GM12878 (cell line): ENCODE measurements around the gene TRAPPC3L. TPM values are rescaled to one million over a fixed set of nuclear protein-coding genes. Genes with fewer than 3 reads are reported as not detected.

Source experiments
- ATAC-seq: fragments of 200-7000 bp; cut with Tn5 transposase; 3 replicates; pipeline ENCODE4 v1.9.1; 2020; ENCODE audit warnings: mild to moderate bottlenecking, moderate library complexity
- BruUV-seq: library from RNA; stranded (reverse); fragments of 400-500 nt; replicated peaks from 2 replicates; lab custom pipeline; 2021; lab: Mats Ljungman, UMichigan
- CTCF ChIA-PET: fragments of 300-600 bp; sonication (Branson Sonifier 250); formaldehyde crosslinking; extraction: SDS; loops from one replicate; lab custom pipeline; 2021; ENCODE audit warnings: inconsistent platforms; lab: Yijun Ruan, JAX
- POLR2A ChIA-PET: fragments of 350-600 bp; formaldehyde crosslinking; extraction: SDS; loops from one replicate; lab custom pipeline; 2021; ENCODE audit warnings: inconsistent platforms; lab: Charles Lee
- RAD21 ChIA-PET: fragments of 300-600 bp; sonication (Branson Sonifier 250); formaldehyde crosslinking; loops from one replicate; lab custom pipeline; 2023; ENCODE audit warnings: antibody characterized with exemption; ENCODE audit not compliant: unreplicated experiment; lab: Charles Lee
- SMC1A ChIA-PET: fragments of 300-600 bp; sonication (Branson Sonifier 250); formaldehyde crosslinking; loops from one replicate; lab custom pipeline; 2023; ENCODE audit not compliant: unreplicated experiment, uncharacterized antibody; lab: Charles Lee
- DNase-seq: peaks from one replicate; pipeline ENCODE4 v3.0.0-alpha.2; 2011; ENCODE audit warnings: low read depth, low spot score
- FAIRE-seq: peaks from 3 replicates; lab custom pipeline; 2011; peaks lifted over from hg19 to GRCh38; lab: Jason Lieb, UNC
- H2AFZ ChIP-seq: 2 replicates; pipeline ENCODE4 v1.6.0; 2011; ENCODE audit warnings: low read depth, low read length, control low read depth; ENCODE audit not compliant: control insufficient read depth
- H3K27ac ChIP-seq: 2 replicates; pipeline ENCODE4 v1.5.1; 2011; ENCODE audit warnings: control low read depth; ENCODE audit not compliant: control insufficient read depth, insufficient read depth
- H3K27me3 ChIP-seq, 2 experiments: replicated peaks in 1 of 2; 2 replicates each; pipeline versions ENCODE4 v1.6.0 to v1.6.1; 2011; ENCODE audit warnings: low read length in 1 of 2; ENCODE audit not compliant: control insufficient read depth in 2 of 2, insufficient read depth in 2 of 2
- H3K36me3 ChIP-seq, 2 experiments: 2 replicates each; pipeline ENCODE4 v1.5.1; 2011; ENCODE audit warnings: low read length in 1 of 2; ENCODE audit not compliant: control insufficient read depth in 2 of 2, insufficient read depth in 2 of 2
- H3K4me1 ChIP-seq: 2 replicates; pipeline ENCODE4 v1.6.1; 2011; ENCODE audit warnings: mild to moderate bottlenecking, low read length, moderate library complexity, mixed read lengths; ENCODE audit not compliant: control insufficient read depth, insufficient read depth
- H3K4me2 ChIP-seq: 2 replicates; pipeline ENCODE4 v1.6.0; 2011; ENCODE audit warnings: control low read depth; ENCODE audit not compliant: control insufficient read depth, insufficient read depth
- H3K4me3 ChIP-seq: fragments of 200-600 bp; sonication (generic); 2 replicates; pipeline ENCODE4 v1.5.1; 2016
- H3K79me2 ChIP-seq: 2 replicates; pipeline ENCODE4 v1.6.0; 2011; ENCODE audit warnings: low read length; ENCODE audit not compliant: control insufficient read depth, insufficient read depth
- H3K9ac ChIP-seq: 2 replicates; pipeline ENCODE4 v1.8.0; 2011; ENCODE audit warnings: low read length, control low read depth, mixed read lengths; ENCODE audit not compliant: control insufficient read depth, insufficient read depth
- H3K9me3 ChIP-seq: replicated peaks from 3 replicates; pipeline ENCODE4 v1.5.1; 2011; ENCODE audit warnings: mild to moderate bottlenecking, low read length; ENCODE audit not compliant: control insufficient read depth, insufficient read depth
- H4K20me1 ChIP-seq: 2 replicates; pipeline ENCODE4 v1.6.0; 2011; ENCODE audit not compliant: control insufficient read depth, insufficient read depth
- ATF7 ChIP-seq: fragments of 450-650 bp; IDR thresholded peaks from 2 replicates; pipeline ENCODE4 v1.6.1; 2016; ENCODE audit warnings: low read depth, mild to moderate bottlenecking
- BMI1 ChIP-seq: fragments of 450-650 bp; IDR thresholded peaks from 2 replicates; pipeline ENCODE4 v1.6.1; 2016; ENCODE audit warnings: mild to moderate bottlenecking, moderate library complexity, borderline replicate concordance
- EED ChIP-seq: sonication (generic); IDR thresholded peaks from 2 replicates; pipeline ENCODE4 v1.6.1; 2016; ENCODE audit warnings: antibody characterized with exemption, low read depth
- EP300 ChIP-seq, 2 experiments: fragments of 150-350 bp in 1 of 2; IDR thresholded peaks; 2 replicates each; pipeline ENCODE4 v1.6.1; 2011 to 2012; ENCODE audit warnings: low read depth in 2 of 2, low read length in 2 of 2, borderline replicate concordance in 1 of 2, improper control_type of control experiment in 1 of 2, inconsistent platforms in 1 of 2; ENCODE audit not compliant: control insufficient read depth in 1 of 2
- FOXK2 ChIP-seq: fragments of 450-650 bp; IDR thresholded peaks from 2 replicates; pipeline ENCODE4 v1.6.1; 2017; ENCODE audit warnings: mild to moderate bottlenecking, moderate library complexity
- MXI1 ChIP-seq: fragments of 150-350 bp; IDR thresholded peaks from 2 replicates; pipeline ENCODE4 v1.6.1; 2011; ENCODE audit warnings: low read depth, mild to moderate bottlenecking, inconsistent platforms, low read length, improper control_type of control experiment
- NFIC ChIP-seq: IDR thresholded peaks from 2 replicates; pipeline ENCODE4 v1.6.1; 2012; ENCODE audit warnings: low read depth, mild to moderate bottlenecking, inconsistent platforms, low read length, moderate library complexity
- NR2C1 ChIP-seq: fragments of 450-650 bp; IDR thresholded peaks from 2 replicates; pipeline ENCODE4 v1.6.1; 2017; ENCODE audit warnings: antibody characterized with exemption, mild to moderate bottlenecking, moderate library complexity
- SMAD5 ChIP-seq: IDR thresholded peaks from 2 replicates; pipeline ENCODE4 v1.6.1; 2016; ENCODE audit warnings: antibody characterized with exemption, low read depth
- STAT3 ChIP-seq: IDR thresholded peaks from 2 replicates; pipeline ENCODE4 v1.6.1; 2011; ENCODE audit warnings: low read depth, low read length, improper control_type of control experiment
- SUZ12 ChIP-seq: fragments of 200-600 bp; sonication (generic); IDR thresholded peaks from one replicate; pipeline ENCODE4 v1.6.1; 2018; ENCODE audit warnings: antibody characterized with exemption, mild to moderate bottlenecking; ENCODE audit not compliant: unreplicated experiment
- ZBTB4 ChIP-seq: fragments of 450-650 bp; formaldehyde crosslinking; IDR thresholded peaks from 2 replicates; pipeline ENCODE4 v1.4.0; 2022; ENCODE audit warnings: mild to moderate bottlenecking, moderate library complexity
- WGBS: methylation state at CpG from one replicate; pipeline ENCODE4 v1.1.6; 2016; ENCODE audit warnings: low lambda C conversion rate; ENCODE audit not compliant: insufficient replicate concordance, insufficient coverage; ENCODE audit errors: missing lambda C conversion rate; 5-methylcytosine and 5-hydroxymethylcytosine counted together
- in situ Hi-C: fragments of 300-500 bp; cut with MboI; formaldehyde crosslinking; loops from 9 replicates; pipeline ENCODE4 v1.14.3; 2018; ENCODE audit warnings: mixed read lengths
- intact Hi-C: fragments of 100-400 bp; cut with micrococcal nuclease; formaldehyde crosslinking; loops from one replicate; pipeline ENCODE4 v1.14.2; 2022; ENCODE audit not compliant: unreplicated experiment
- polyA plus RNA-seq, 11 experiments: library from polyadenylated mRNA; depleted of rRNA in 4 of 11; unstranded in 6 of 11; stranded (reverse) in 5 of 11; fragments of >200 nt; fragmentation: Nextera tagmentation in 4 of 11; fragmentation: Illumina TruSeq in 1 of 11; extraction: Ambion mirVana in 4 of 11; extraction: Trizol in 1 of 11; gene quantifications; 1 replicate in 1 of 11; 2 replicates in 10 of 11; pipeline versions ENCODE4 v1.2.1 to v1.2.3, GENCODE V29; 2011 to 2016; ENCODE audit warnings: inconsistent platforms in 2 of 11, missing spikeins in 2 of 11, low read depth in 1 of 11
- total RNA-seq, 4 experiments: library from RNA; depleted of rRNA in 3 of 4; stranded (reverse); fragments of >200 nt in 3 of 4; fragmentation: Illumina TruSeq in 1 of 4; extraction: Trizol in 1 of 4; gene quantifications; 2 replicates each; pipeline versions ENCODE4 v1.2.1 to v1.2.3, GENCODE V29; 2013 to 2021

The TRAPPC3L gene
- total and polyA plus RNA-seq, 10 of the 15 experiments (the other 5 are each of a cell fraction or from before 2014, with no cell fraction given) = not detected

- Histone ChIP-seq H3K4me1 (peaks cover 17% of the 10 kb centered on the region), H3K36me3 (no peaks in the 10 kb centered on the region), H3K79me2 (no peaks in the 10 kb centered on the region), H3K9me3 (no peaks in the 10 kb centered on the region), H2AFZ (no peak overlapping the region), H3K27me3 (no peaks in the 10 kb centered on the region; a peak in 2 of 4 replicates), H3K4me2 (no peak overlapping the region), H3K4me3 (no peak overlapping the region), H3K27ac (no peak overlapping the region), H4K20me1 (no peaks in the 10 kb centered on the region), H3K9ac (no peak overlapping the region)
- RAD21 ChIA-PET = no interaction called here
- SMC1A ChIA-PET = no interaction called here
- in situ Hi-C loops = no loop called here
- POLR2A ChIA-PET = interaction anchor here (0.7 kb wide), 1 partner anchor 156 kb away, joined by 5 read pairs; no protein-coding TSS in a partner anchor
- no TSS peak for BruUV-seq
- DNase-seq (no peak), ATAC-seq (no peak), FAIRE-seq (no peak)
- 100% methylated on average over 1 of the region's 1 CpG for WGBS
- TF ChIP-seq BMI1 (no peak), NFIC (no peak), ZBTB4 (CRISPR knock-in tag) (no peak), STAT3 (no peak), EP300 (IDR thresholded peaks at IDR 0.05; ENCODE audit: borderline replicate concordance in 1 of 2, control insufficient read depth in 1 of 2, low read depth in 2 of 2, low read length in 2 of 2) (no peak), MXI1 (no peak), SMAD5 (no peak), EED (no peak), NR2C1 (no peak), ATF7 (no peak), SUZ12 (no peak), FOXK2 (no peak)
- intact Hi-C loops = no loop called here
- CTCF ChIA-PET = interaction anchor here (1.0 kb wide), 1 partner anchor 179 kb away, joined by 3 read pairs; no protein-coding TSS in a partner anchor
These were observed 78.4 kb downstream of the TRAPPC3L start for GRCh38 chr6:116467096-116467495.
